LNCaP clone FGC (cell line): ENCODE results near the gene ADGRD2.

ENCODE experiments used
- DNase-seq: peaks from one replicate; pipeline ENCODE4 v3.0.0-alpha.2; 2011; ENCODE audit warnings: low read depth
- H3K4me3 ChIP-seq: 2 replicates; pipeline ENCODE4 v1.5.1; 2011; ENCODE audit warnings: mild to moderate bottlenecking, low read depth, low read length, control low read depth
- TF ChIP-seq, protein P1 (sequence below): IDR thresholded peaks from 2 replicates; pipeline ENCODE4 v1.5.1; 2012; ENCODE audit warnings: mild to moderate bottlenecking; ENCODE audit not compliant: control insufficient read depth, insufficient read depth; ENCODE audit errors: extremely low read depth

The ADGRD2 gene

GRCh38 chr9:124487260-124488182 lies 37.3 kb downstream of the ADGRD2 start:
- TF ChIP-seq, protein P1, sequence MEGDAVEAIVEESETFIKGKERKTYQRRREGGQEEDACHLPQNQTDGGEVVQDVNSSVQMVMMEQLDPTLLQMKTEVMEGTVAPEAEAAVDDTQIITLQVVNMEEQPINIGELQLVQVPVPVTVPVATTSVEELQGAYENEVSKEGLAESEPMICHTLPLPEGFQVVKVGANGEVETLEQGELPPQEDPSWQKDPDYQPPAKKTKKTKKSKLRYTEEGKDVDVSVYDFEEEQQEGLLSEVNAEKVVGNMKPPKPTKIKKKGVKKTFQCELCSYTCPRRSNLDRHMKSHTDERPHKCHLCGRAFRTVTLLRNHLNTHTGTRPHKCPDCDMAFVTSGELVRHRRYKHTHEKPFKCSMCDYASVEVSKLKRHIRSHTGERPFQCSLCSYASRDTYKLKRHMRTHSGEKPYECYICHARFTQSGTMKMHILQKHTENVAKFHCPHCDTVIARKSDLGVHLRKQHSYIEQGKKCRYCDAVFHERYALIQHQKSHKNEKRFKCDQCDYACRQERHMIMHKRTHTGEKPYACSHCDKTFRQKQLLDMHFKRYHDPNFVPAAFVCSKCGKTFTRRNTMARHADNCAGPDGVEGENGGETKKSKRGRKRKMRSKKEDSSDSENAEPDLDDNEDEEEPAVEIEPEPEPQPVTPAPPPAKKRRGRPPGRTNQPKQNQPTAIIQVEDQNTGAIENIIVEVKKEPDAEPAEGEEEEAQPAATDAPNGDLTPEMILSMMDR = no peak
- no peak overlapping the region for H3K4me3 ChIP-seq
- no peak for DNase-seq

- no peak for DNase-seq
- no peak overlapping the region for H3K4me3 ChIP-seq
- TF ChIP-seq, protein P1 = no peak
Observed at GRCh38 chr9:124488641-124489210, 38.5 kb downstream of the ADGRD2 start.

GRCh38 chr9:124489222-124489621 lies 39.0 kb downstream of the ADGRD2 start:
- no peak for DNase-seq
- TF ChIP-seq, protein P1 = no peak
- H3K4me3 ChIP-seq = no peak overlapping the region

- H3K4me3 ChIP-seq = no peak overlapping the region
- DNase-seq = no peak
- TF ChIP-seq, protein P1 = no peak
Observed at GRCh38 chr9:124490004-124490403, 39.8 kb downstream of the ADGRD2 start.

DNA sequence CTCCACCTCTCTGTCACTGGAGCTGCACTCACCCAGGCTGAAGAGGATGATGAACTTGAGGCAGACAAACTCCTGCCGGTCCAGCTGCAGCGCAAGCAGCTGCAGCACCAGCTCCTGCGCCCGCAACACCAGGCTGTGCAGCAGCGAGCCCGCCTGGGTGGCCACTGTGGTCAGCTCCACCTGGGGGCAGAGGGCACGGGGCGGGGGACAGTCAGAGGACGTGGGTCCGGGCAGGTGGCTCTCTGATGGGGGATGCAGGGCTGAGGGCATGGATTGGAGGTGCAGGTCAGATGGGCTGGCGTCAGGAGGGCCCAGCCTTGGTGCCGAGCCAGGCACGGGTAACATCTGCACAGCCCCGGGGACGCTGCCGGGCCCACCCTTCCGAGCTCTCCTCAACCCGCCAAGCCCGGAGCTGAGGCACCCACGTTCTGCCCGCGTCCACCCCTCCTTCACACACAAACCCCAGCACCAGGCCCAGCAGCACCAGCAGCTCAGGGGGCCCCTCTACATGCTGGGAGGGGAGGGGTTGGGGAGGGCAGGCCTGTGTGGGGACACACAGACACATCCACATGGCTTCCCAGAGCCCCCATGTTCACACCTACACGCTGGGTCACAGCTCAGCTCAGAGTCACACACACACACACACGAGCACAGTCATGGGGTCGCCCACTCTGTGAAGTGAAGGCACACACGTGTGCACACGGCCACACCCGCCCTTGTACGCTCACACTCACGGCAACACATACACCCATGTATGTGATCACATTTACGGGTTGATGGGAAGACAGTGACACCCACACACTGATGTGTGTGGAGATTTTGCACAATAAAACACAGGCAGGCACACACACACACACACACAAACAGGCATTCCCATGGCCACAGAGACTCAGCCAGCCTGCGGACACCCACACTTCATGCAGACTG lies 41.1 kb downstream of the ADGRD2 start:
- no peak overlapping the region for H3K4me3 ChIP-seq
- TF ChIP-seq, protein P1 = no peak
- no peak for DNase-seq

GRCh38 chr9:124492818-124493217 lies 42.6 kb downstream of the ADGRD2 start:
- H3K4me3 ChIP-seq = no peak overlapping the region
- no peak for DNase-seq
- TF ChIP-seq, protein P1 = no peak
